ENCODE results near the gene CCNQ. TPM values are rescaled to one million over a fixed set of nuclear protein-coding genes. Genes with fewer than 3 reads are reported as not detected.

The CCNQ gene
- total and polyA plus RNA-seq, 2 donors (not counting 1 experiment from before 2014, with no cell fraction given): 19.9 to 28.2 TPM

DNA sequence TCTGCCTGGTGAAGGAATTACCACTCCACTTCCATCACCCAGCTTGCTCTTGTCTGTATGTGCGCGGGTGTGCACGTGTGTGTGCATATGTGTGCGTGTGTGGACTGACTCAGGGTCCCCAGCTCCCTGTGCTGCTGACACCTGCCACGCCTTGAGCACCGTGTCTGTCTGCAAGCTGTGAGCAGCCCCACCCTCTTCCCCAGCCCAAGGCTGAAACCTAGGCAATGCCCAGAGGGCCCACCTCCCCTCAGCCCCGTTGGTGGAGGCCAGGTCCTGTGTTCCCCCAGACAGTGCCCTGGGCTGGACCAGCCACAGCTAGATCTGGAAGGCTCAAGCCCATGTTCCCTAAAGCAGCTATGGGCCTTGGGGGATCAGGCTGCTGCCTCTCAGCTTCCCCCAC, 2.0 kb upstream of the CCNQ start:
- H3K27ac ChIP-seq (ENCODE audit: insufficient read depth, low read length): no peak overlapping the region

DNA sequence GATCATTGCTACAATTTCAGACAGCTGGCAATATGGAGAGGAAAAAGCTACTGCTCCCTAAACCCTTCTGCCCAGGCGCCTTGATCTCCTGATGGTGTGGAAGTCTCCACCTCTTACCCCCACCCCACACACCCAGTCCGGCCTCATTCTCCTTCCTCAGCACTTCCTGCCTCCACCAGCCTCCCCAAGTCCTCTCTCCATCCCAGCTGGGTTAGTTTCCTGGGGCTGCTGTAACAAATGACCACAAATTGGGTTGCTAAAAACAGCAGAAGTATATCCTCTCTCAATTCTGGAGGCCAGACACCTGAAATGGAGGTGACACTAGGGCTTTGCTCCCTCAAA, 1.1 kb upstream of the CCNQ start:
- Histone ChIP-seq H3K9ac (ENCODE audit: insufficient read depth, low read length) (no peak overlapping the region), H3K9me3 (ENCODE audit: control insufficient read depth, insufficient read depth, low read depth, low read length) (no peaks in the 10 kb centered on the region), H3K36me3 (ENCODE audit: control insufficient read depth, insufficient read depth, low read length) (no peaks in the 10 kb centered on the region), H2AFZ (ENCODE audit: low read length) (no peak overlapping the region), H3K4me3 (replicated peaks in 1 of 4; ENCODE audit: control extremely low read depth in 1 of 4, insufficient read depth in 1 of 4, low read depth in 3 of 4, low read length in 4 of 4) (peak overlapping the region; percentile 59 to 71 (median 68)), H3K4me2 (ENCODE audit: extremely low read depth, insufficient read depth, low read length) (peak overlapping the region; percentile 58), H3K27me3 (ENCODE audit: control insufficient read depth, insufficient read depth, low read length) (no peaks in the 10 kb centered on the region), H3K4me1 (ENCODE audit: control insufficient read depth, extremely low read depth, insufficient read depth, low read length) (peaks cover 2% of the 10 kb centered on the region), H3K79me2 (ENCODE audit: control insufficient read depth, insufficient read depth, low read length) (peaks cover 14% of the 10 kb centered on the region), H3K27ac (ENCODE audit: insufficient read depth, low read length) (no peak overlapping the region), H4K20me1 (ENCODE audit: control insufficient read depth, extremely low read depth, insufficient read depth, low read length) (no peaks in the 10 kb centered on the region)
- no peak for DNase-seq (ENCODE audit: low read depth in 2 of 2)
- TF ChIP-seq, protein P1, sequence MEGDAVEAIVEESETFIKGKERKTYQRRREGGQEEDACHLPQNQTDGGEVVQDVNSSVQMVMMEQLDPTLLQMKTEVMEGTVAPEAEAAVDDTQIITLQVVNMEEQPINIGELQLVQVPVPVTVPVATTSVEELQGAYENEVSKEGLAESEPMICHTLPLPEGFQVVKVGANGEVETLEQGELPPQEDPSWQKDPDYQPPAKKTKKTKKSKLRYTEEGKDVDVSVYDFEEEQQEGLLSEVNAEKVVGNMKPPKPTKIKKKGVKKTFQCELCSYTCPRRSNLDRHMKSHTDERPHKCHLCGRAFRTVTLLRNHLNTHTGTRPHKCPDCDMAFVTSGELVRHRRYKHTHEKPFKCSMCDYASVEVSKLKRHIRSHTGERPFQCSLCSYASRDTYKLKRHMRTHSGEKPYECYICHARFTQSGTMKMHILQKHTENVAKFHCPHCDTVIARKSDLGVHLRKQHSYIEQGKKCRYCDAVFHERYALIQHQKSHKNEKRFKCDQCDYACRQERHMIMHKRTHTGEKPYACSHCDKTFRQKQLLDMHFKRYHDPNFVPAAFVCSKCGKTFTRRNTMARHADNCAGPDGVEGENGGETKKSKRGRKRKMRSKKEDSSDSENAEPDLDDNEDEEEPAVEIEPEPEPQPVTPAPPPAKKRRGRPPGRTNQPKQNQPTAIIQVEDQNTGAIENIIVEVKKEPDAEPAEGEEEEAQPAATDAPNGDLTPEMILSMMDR (conservative IDR thresholded peaks at IDR 0.05 in 1 of 2, IDR thresholded peaks at IDR 0.05 in 1 of 2; ENCODE audit: low read depth in 1 of 2, low read length in 2 of 2): no peak
- no peak for TF ChIP-seq EZH2 (IDR thresholded peaks at IDR 0.05; ENCODE audit: low read length, missing control alignments)

More for the DNA sequence above, 2.0 kb upstream of the CCNQ start:
- Histone ChIP-seq H3K9ac (ENCODE audit: insufficient read depth, low read length) (no peak overlapping the region), H3K4me1 (ENCODE audit: control insufficient read depth, extremely low read depth, insufficient read depth, low read length) (peaks cover 2% of the 10 kb centered on the region), H3K4me3 (replicated peaks in 1 of 4; ENCODE audit: control extremely low read depth in 1 of 4, insufficient read depth in 1 of 4, low read depth in 3 of 4, low read length in 4 of 4) (no peak overlapping the region), H3K27me3 (ENCODE audit: control insufficient read depth, insufficient read depth, low read length) (no peaks in the 10 kb centered on the region), H4K20me1 (ENCODE audit: control insufficient read depth, extremely low read depth, insufficient read depth, low read length) (no peaks in the 10 kb centered on the region), H2AFZ (ENCODE audit: low read length) (no peak overlapping the region), H3K4me2 (ENCODE audit: extremely low read depth, insufficient read depth, low read length) (no peak overlapping the region), H3K79me2 (ENCODE audit: control insufficient read depth, insufficient read depth, low read length) (peaks cover 14% of the 10 kb centered on the region), H3K36me3 (ENCODE audit: control insufficient read depth, insufficient read depth, low read length) (no peaks in the 10 kb centered on the region), H3K9me3 (ENCODE audit: control insufficient read depth, insufficient read depth, low read depth, low read length) (no peaks in the 10 kb centered on the region)
- no peak for TF ChIP-seq EZH2 (IDR thresholded peaks at IDR 0.05; ENCODE audit: low read length, missing control alignments)
- TF ChIP-seq, protein P1 (conservative IDR thresholded peaks at IDR 0.05 in 1 of 2, IDR thresholded peaks at IDR 0.05 in 1 of 2; ENCODE audit: low read depth in 1 of 2, low read length in 2 of 2): no peak
- DNase-seq (ENCODE audit: low read depth in 2 of 2): no peak

DNA sequence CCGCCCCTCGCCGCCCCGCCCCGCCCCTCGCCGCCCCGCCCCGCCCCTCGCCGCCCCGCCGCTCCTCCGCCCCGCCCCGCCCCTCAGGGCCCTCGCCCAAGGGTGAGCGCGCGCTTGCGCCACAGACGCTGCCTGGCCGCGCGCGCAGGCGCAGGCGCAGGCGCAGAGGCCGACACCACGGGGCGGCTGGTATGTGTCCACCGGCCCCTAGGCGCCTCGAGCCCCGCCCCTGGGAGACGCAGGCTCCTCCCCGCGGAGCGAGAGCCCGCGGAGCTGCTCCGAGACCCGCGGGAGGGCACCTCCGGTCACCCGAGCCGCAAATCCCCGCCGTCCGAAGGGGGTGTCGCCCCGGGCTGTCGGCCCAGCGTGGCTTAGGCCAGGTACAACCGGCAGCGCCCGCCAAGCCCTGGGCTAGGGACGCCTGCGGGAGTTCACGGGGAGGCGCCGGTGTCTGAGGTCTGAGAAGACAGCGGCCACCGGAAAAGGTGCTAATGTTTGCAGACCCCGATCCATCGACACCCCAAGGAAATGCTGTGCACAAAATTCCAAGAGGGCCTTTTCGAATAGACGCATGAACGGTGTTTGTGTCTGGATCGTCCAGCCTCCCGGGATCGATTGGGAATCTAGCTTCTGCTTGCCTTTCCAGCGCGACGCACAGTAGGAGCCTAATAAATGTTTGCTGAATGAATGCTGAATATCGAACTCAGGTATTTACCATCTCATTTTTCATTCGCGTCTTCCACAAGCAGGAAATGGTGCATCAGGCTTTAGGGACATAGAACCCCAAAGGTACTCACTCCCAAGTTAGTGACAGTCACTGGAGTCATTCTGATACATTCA, 473 bp upstream of the CCNQ start:
- Histone ChIP-seq H3K4me2 (ENCODE audit: extremely low read depth, insufficient read depth, low read length) (peak overlapping the region; percentile 58), H3K27ac (ENCODE audit: insufficient read depth, low read length) (peak overlapping the region; percentile 32), H3K4me3 (replicated peaks in 1 of 4; ENCODE audit: control extremely low read depth in 1 of 4, insufficient read depth in 1 of 4, low read depth in 3 of 4, low read length in 4 of 4) (peak overlapping the region; percentile 59 to 71 (median 68)), H3K9ac (ENCODE audit: insufficient read depth, low read length) (peak overlapping the region; percentile 66), H4K20me1 (ENCODE audit: control insufficient read depth, extremely low read depth, insufficient read depth, low read length) (no peaks in the 10 kb centered on the region), H3K36me3 (ENCODE audit: control insufficient read depth, insufficient read depth, low read length) (no peaks in the 10 kb centered on the region), H3K79me2 (ENCODE audit: control insufficient read depth, insufficient read depth, low read length) (peaks cover 14% of the 10 kb centered on the region), H3K9me3 (ENCODE audit: control insufficient read depth, insufficient read depth, low read depth, low read length) (no peaks in the 10 kb centered on the region), H2AFZ (ENCODE audit: low read length) (peak overlapping the region; percentile 73), H3K27me3 (ENCODE audit: control insufficient read depth, insufficient read depth, low read length) (no peaks in the 10 kb centered on the region), H3K4me1 (ENCODE audit: control insufficient read depth, extremely low read depth, insufficient read depth, low read length) (peaks cover 2% of the 10 kb centered on the region)
- peak; percentile 77 to 84 for DNase-seq (ENCODE audit: low read depth in 2 of 2)
- no peak for TF ChIP-seq EZH2 (IDR thresholded peaks at IDR 0.05; ENCODE audit: low read length, missing control alignments)
- TF ChIP-seq, protein P1 (conservative IDR thresholded peaks at IDR 0.05 in 1 of 2, IDR thresholded peaks at IDR 0.05 in 1 of 2; ENCODE audit: low read depth in 1 of 2, low read length in 2 of 2): no peak
